A549 treated with CpdA at 1 μM for 4 hours (cell line): ENCODE results near the gene KIF17. TPM values are rescaled to one million over a fixed set of nuclear protein-coding genes. Genes with fewer than 3 reads are reported as not detected.

Source experiments
- total RNA-seq: library from RNA; stranded (reverse); fragments of 200-300 nt; extraction: Qiagen RNA extraction; gene quantifications from 5 replicates; pipeline ENCODE4 v1.2.3, GENCODE V29; 2022; ENCODE audit warnings: low read depth

The KIF17 gene
- total RNA-seq, result 0.90 to 1.7 TPM (median 1.2 TPM) in 5 replicates

GRCh38 chr1:20717452-20718342, at the start of gene KIF17:
Gene KIF17, minus strand, starts transcription at chr1:20718007. Its CDS starts 301 bp downstream, at chr1:20717706.

DNA sequence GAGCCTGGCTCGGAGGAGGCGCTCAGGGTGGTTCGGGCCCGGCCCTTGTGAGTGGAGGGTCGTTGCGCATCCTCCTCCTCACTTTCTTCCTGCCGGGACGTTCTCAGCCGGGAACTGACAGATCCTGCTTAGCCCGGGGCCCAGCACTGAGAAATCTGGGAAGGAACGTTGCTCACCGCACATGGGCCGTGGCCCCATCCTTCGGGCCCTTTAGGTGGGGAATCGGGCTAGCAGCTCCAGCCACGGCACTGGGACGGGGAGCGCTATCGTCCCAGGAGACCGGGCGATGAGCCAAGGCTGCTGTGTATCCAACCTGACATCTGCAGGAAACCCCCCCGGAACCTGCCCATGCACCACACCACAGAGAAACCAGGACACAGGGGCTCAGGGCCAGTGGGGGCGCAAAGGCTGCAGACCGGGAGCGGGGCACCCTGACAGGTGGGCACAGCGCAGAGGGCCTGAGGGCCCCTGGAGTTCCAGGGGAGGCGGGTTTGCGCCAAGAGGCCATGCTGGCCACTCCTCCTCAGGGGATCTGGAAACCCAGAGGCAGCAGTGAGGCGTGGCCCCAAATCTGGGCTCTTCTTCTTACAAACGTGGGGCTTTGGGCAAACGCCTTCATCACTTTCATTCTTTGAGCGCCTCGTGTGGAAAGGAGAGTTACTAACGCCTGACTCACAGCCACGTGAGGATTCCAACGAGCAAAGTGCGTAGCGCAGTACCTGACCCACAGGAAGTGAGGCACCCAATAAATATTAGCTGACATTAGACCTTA, 15.0 kb upstream of the KIF17 start, which contains the start of gene SH2D5:
TSS of gene SH2D5 (minus strand) at position 116 of the 772 bp plus-strand sequence. CDS start 4,659 bp downstream, outside the sequence.

DNA sequence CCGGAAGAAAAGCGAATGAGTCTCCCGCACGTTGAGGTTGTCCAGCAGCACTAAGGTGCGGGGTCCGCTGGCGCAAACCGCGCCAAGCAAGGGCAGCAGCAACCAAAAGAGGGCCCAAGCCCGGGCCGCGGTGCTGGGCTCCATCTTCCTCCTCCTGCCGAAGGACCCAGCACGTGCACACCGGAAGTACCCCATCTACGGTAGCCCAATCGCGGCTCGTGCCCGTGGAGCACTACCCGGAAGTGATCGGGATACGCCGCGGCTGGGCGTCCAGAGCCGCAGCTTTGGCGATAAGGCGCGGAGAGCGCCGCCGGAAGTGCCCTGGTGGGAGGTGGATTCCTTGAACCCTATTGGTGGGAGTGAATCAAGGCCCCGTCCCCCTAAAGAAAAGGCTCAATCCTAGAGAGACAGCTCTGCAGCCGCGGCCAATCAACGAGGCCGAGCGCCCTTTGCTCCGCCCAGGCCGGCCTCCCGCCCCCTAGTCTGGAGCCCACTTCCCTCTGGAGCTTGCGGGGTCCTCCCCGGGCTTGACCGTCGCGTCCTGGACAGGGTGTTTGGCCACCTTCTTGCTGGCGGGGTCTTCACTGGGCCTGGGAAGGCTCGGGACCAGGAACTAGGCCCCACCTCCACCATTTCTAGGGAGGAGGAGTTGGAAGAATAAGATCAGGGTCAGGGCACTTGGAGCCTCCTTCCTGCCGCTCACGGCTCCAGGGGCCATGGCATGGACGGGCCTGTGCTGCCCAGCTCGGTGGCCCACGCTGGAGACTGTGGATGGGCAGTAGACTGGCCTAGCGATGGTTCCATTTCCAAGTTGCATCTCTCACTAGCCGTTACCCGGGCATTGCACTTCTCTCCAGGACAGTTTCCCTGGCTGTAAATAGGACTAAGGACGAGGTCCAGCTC, 56.3 kb downstream of the KIF17 start, which contains the start of gene DDOST:
TSS of gene DDOST (minus strand) at position 163 of the 903 bp plus-strand sequence. CDS start at position 144, 19 bp downstream.

GRCh38 chr1:20633190-20634064, 84.4 kb downstream of the KIF17 start, which contains the start of gene PINK1:
Gene PINK1, plus strand, starts transcription at chr1:20633458. Its CDS starts 91 bp downstream, at chr1:20633549.

Other genes with a start within 250 kb of the KIF17 start
- 35.3 to 46.7 TPM (median 38.9 TPM) in 5 replicates for gene CAMK2N1, start 231.8 kb downstream of the KIF17 start, total RNA-seq
- gene MUL1, start 209.9 kb downstream of the KIF17 start, total RNA-seq, result 35.0 to 41.7 TPM (median 41.3 TPM) in 5 replicates
- 3.6 to 6.6 TPM (median 5.7 TPM) in 5 replicates for gene FAM43B, start 165.4 kb downstream of the KIF17 start, total RNA-seq
- gene CDA, start 128.9 kb downstream of the KIF17 start, total RNA-seq, result 32.1 to 47.4 TPM (median 36.1 TPM) in 5 replicates
- gene PINK1, start 84.5 kb downstream of the KIF17 start, total RNA-seq, result 27.9 to 44.1 TPM (median 37.5 TPM) in 5 replicates
- gene DDOST, start 56.6 kb downstream of the KIF17 start, total RNA-seq, result 183 to 217 TPM (median 213 TPM) in 5 replicates
- 13.6 to 16.3 TPM (median 14.3 TPM) in 5 replicates for gene SH2D5, start 14.7 kb upstream of the KIF17 start, total RNA-seq
- gene HP1BP3, start 69.3 kb upstream of the KIF17 start, total RNA-seq, result 90.3 to 155 TPM (median 114 TPM) in 5 replicates